ENCODE results near the gene FUT7. TPM values are rescaled to one million over a fixed set of nuclear protein-coding genes. Genes with fewer than 3 reads are reported as not detected.
A peak's percentile ranks its signal among the peaks of the same experiment; 100 is the strongest.
"Not testable (repeated sequence)": the region's sequence is repeated elsewhere in the genome, so short reads cannot be mapped to it uniquely, and the experiment has no call there.

FUT7 gene
- polyA plus RNA-seq, 3 donors = 0.18 TPM; not detected in 2

- DNase-seq = no peak
Observed at GRCh38 chr9:137067860-137068538, 36.1 kb upstream of the FUT7 start.

GRCh38 chr9:137066096-137066861 lies 34.4 kb upstream of the FUT7 start:
- no peak for DNase-seq

- DNase-seq = no peak
Observed at GRCh38 chr9:137065336-137065967, 33.6 kb upstream of the FUT7 start.

- DNase-seq = no peak
Observed at GRCh38 chr9:137064880-137065164, 32.9 kb upstream of the FUT7 start.

GRCh38 chr9:137064027-137064879 lies 32.4 kb upstream of the FUT7 start:
- DNase-seq = no peak

GRCh38 chr9:137063311-137064026 lies 31.6 kb upstream of the FUT7 start:
- DNase-seq = no peak

- not testable (repeated sequence) for DNase-seq
Observed at GRCh38 chr9:137062798-137063197, 30.9 kb upstream of the FUT7 start.

- no peak for DNase-seq
Observed at GRCh38 chr9:137062384-137062783, 30.5 kb upstream of the FUT7 start.

- DNase-seq = no peak
Observed at GRCh38 chr9:137058521-137059234, 26.8 kb upstream of the FUT7 start.

- DNase-seq = no peak
Observed at GRCh38 chr9:137057545-137057944, 25.7 kb upstream of the FUT7 start.

GRCh38 chr9:137056739-137057415 lies 25.0 kb upstream of the FUT7 start:
- no peak for DNase-seq

- DNase-seq = peak; percentile 70
Observed at GRCh38 chr9:137055385-137056364, 23.8 kb upstream of the FUT7 start.

- no peak for DNase-seq
Observed at GRCh38 chr9:137054932-137055384, 23.1 kb upstream of the FUT7 start.

- no peak for DNase-seq
Observed at GRCh38 chr9:137053944-137054931, 22.4 kb upstream of the FUT7 start, which contains the start of gene ENTPD2. ENTPD2 (minus strand) TSS chr9:137054061; CDS start chr9:137053997, 64 bp downstream.

- DNase-seq = no peak
Observed at GRCh38 chr9:137052998-137053943, 21.4 kb upstream of the FUT7 start.

- DNase-seq = no peak
Observed at GRCh38 chr9:137052293-137052692, 20.4 kb upstream of the FUT7 start.

Measured in renal pelvis (tissue), 4 donors.